HepG2 (cell line): Measurements from ENCODE around the gene DRC7. TPM values are rescaled to one million over a fixed set of nuclear protein-coding genes. Genes with fewer than 3 reads are reported as not detected.
A peak's percentile ranks its signal among the peaks of the same experiment; 100 is the strongest.

Source experiments
- ZNF318 ChIP-seq: sonication (generic); formaldehyde crosslinking; IDR thresholded peaks from 2 replicates; pipeline ENCODE4 v1.4.0; 2020; ENCODE audit warnings: mild to moderate bottlenecking, missing genetic modification reagents
- ZNF883 ChIP-seq: sonication (generic); formaldehyde crosslinking; IDR thresholded peaks from 2 replicates; pipeline ENCODE4 v1.5.1; 2020; ENCODE audit warnings: mild to moderate bottlenecking, missing genetic modification reagents; ENCODE audit errors: not compliant biosample characterization
- polyA plus RNA-seq, 8 experiments: library from polyadenylated mRNA; depleted of rRNA in 3 of 8; stranded (reverse) in 7 of 8; unstranded in 1 of 8; fragments of >200 nt; fragmentation: Illumina TruSeq in 4 of 8; extraction: Trizol in 4 of 8; gene quantifications; 2 replicates each; pipeline versions ENCODE4 v1.2.1 to v1.2.3, GENCODE V29; 2011 to 2016; ENCODE audit warnings: low read depth in 4 of 8, missing spikeins in 1 of 8, mixed read lengths in 1 of 8; ENCODE audit not compliant: insufficient read depth in 1 of 8
- total RNA-seq, 5 experiments: library from RNA; depleted of rRNA; stranded (reverse); fragments of >200 nt; fragmentation: Illumina TruSeq; extraction: Trizol; gene quantifications; 2 replicates each; pipeline ENCODE4 v1.2.3, GENCODE V29; 2016; ENCODE audit warnings: low read depth in 1 of 5

DRC7 gene
- total and polyA plus RNA-seq, 2 of the 13 experiments (the other 11 are each of a cell fraction or from before 2014, with no cell fraction given) = 2.7 to 3.4 TPM

- 0 out of 2 replicates have a peak, but pooled peaks have one; percentile 46 for TF ChIP-seq ZNF318
- TF ChIP-seq ZNF883 (CRISPR knock-in tag) = no peak
Observed at GRCh38 chr16:57704011-57704904, 9.7 kb downstream of the DRC7 start (continued).
